PC-9 (cell line): Measurements from ENCODE around the gene ABI2.

Experiments used
- EZH2 ChIP-seq: fragments of 200-600 bp; sonication (generic); IDR thresholded peaks from 2 replicates; pipeline ENCODE4 v1.8.0; 2017; ENCODE audit warnings: antibody characterized with exemption, low read depth
- TF ChIP-seq, protein P1 (sequence below): fragments of 200-600 bp; sonication (generic); conservative IDR thresholded peaks from 2 replicates; pipeline ENCODE4 v1.6.1; 2017; ENCODE audit warnings: mixed run types, antibody characterized with exemption, mild to moderate bottlenecking, moderate library complexity

DNA sequence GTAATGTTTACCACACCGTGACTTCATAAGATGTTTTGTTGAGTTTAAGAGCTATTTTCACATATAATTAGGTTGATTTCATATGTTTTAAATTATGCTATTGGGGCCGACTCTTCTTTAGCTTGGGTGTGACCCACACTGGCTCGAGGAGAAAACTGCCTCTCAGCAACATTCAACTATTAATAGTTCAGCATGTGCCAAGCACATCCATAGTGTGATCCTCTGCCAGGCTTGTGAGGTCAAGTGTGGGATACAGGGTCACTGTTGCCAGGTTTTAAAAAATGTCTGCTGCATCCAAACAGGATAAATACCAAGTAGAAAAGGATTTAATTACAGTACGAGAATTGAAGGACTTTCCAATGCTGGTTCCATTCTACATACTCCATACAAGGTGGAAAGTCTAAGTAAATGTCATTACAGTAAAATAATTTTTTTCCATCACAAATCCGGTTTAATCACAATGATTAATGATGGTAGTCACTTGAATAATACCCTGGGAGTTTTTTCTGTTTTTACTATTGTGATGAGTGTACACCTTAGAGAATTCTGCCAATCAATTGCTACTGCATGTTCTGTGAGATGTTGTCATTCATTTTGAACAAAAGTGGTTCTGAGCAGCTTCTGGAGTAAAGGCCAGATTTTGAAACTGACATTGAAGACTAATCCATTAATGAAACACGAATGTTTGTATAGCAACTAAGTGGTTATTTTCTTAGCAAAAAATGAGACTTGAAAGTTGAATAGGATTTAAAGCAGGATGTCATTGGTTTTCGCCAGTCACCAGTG is 84.5 kb downstream of the ABI2 start:
- TF ChIP-seq, protein P1, sequence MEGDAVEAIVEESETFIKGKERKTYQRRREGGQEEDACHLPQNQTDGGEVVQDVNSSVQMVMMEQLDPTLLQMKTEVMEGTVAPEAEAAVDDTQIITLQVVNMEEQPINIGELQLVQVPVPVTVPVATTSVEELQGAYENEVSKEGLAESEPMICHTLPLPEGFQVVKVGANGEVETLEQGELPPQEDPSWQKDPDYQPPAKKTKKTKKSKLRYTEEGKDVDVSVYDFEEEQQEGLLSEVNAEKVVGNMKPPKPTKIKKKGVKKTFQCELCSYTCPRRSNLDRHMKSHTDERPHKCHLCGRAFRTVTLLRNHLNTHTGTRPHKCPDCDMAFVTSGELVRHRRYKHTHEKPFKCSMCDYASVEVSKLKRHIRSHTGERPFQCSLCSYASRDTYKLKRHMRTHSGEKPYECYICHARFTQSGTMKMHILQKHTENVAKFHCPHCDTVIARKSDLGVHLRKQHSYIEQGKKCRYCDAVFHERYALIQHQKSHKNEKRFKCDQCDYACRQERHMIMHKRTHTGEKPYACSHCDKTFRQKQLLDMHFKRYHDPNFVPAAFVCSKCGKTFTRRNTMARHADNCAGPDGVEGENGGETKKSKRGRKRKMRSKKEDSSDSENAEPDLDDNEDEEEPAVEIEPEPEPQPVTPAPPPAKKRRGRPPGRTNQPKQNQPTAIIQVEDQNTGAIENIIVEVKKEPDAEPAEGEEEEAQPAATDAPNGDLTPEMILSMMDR: no peak
- TF ChIP-seq EZH2: no peak
